SK-N-MC (cell line): Measurements from ENCODE around the gene EHBP1.

Experiments used
- DNase-seq: peaks from one replicate; pipeline ENCODE4 v3.0.0-alpha.2; 2011; ENCODE audit warnings: low read depth, low spot score
- H3K27ac ChIP-seq: fragments of 200-600 bp; sonication (generic); 2 replicates; pipeline ENCODE4 v1.5.1; 2016; ENCODE audit warnings: mixed run types
- H3K36me3 ChIP-seq: fragments of 200-600 bp; sonication (generic); 2 replicates; pipeline ENCODE4 v1.6.1; 2017; ENCODE audit warnings: antibody characterized with exemption, low read length, mixed read lengths; ENCODE audit not compliant: insufficient read depth
- H3K4me3 ChIP-seq: fragments of 200-600 bp; sonication (generic); 2 replicates; pipeline ENCODE4 v1.5.1; 2016
- H3K9ac ChIP-seq: fragments of 200-600 bp; sonication (generic); 2 replicates; pipeline ENCODE4 v1.8.0; 2017; ENCODE audit warnings: mixed run types, mixed read lengths; ENCODE audit not compliant: insufficient read length
- H3K9me3 ChIP-seq: fragments of 200-600 bp; sonication (generic); 2 replicates; pipeline ENCODE4 v1.6.1; 2017; ENCODE audit warnings: low read depth, mild to moderate bottlenecking, antibody characterized with exemption, low read length, moderate library complexity, mixed read lengths
- EZH2 ChIP-seq: fragments of 200-600 bp; sonication (generic); IDR thresholded peaks from one replicate; pipeline ENCODE4 v1.6.1; 2017; ENCODE audit warnings: antibody characterized with exemption
- FOXP2 ChIP-seq: optimal IDR thresholded peaks from 2 replicates; pipeline ENCODE3; 2011; ENCODE audit warnings: mild to moderate bottlenecking, moderate library complexity; ENCODE audit not compliant: insufficient read depth; ENCODE audit errors: extremely low read length, control extremely low read depth
- POLR2AphosphoS5 ChIP-seq: IDR thresholded peaks from 2 replicates; pipeline ENCODE4 v1.6.1; 2012; ENCODE audit warnings: mild to moderate bottlenecking, low read depth, low read length, borderline replicate concordance

EHBP1 gene

DNA sequence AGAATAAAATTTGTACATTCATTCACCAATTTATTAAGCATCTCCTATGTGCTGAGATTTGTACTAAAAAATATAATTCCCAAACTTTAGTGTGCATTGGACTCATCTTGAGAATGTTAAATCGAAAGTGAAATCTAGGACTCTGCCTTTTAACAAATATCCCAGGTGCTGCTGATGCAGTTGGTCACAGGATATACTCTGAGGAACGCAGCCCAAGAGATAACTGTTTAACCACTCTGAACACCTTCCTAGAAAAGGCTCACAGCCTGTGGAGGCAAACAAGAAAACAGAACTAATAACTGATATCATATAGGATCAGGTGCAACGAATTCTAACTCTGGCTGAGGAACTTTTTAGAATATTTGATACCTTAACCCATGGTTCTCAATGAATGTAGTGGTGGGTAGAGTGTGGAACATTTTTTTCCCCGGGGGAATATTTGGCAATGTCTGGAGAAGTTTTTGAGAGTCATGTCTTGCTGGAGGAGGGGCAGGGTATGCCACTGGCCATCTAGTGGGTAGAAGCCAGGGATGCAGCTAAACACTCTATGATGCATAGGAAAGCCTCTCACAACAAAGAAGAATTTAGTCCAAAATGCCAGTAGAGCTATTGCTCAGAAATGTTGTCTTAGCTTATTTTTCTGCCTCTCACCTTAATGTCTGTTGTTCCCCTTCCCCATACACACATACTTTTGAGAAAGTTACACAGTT, 96.5 kb downstream of the EHBP1 start:
- H3K4me3 ChIP-seq, result no peak overlapping the region
- peaks cover 4% of the 10 kb centered on the region; the same call in 1 of the 2 replicates for H3K36me3 ChIP-seq
- DNase-seq, result no peak
- no peak for TF ChIP-seq FOXP2
- no peak for TF ChIP-seq POLR2AphosphoS5
- no peak for TF ChIP-seq EZH2
- no peak overlapping the region for H3K27ac ChIP-seq
- no peak overlapping the region for H3K9ac ChIP-seq
- H3K9me3 ChIP-seq, result no peaks in the 10 kb centered on the region

DNA sequence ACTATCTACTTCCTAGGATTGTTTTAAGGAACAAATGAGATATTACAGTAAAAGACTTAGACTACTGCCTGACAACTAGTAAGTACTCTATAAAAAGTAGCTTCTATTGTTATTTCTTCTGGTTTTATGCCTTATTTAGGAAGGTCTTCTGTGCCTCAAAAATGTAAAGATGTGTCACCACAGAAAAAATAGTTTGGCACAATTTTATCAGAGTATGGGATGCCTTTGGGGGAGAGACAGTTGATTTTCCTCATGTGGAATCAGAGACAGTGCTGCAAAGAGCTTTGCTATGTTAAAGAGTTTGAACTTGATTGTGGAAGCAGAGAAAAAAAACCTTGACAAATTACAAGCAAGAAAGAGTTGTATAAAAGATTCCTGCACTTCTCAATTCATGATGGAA, 98.4 kb downstream of the EHBP1 start:
- TF ChIP-seq FOXP2, result no peak
- TF ChIP-seq EZH2, result no peak
- no peak for TF ChIP-seq POLR2AphosphoS5
- Histone ChIP-seq H3K9ac (no peak overlapping the region), H3K4me3 (no peak overlapping the region), H3K36me3 (peaks cover 5% of the 10 kb centered on the region; the same call in 1 of the 2 replicates), H3K27ac (no peak overlapping the region), H3K9me3 (no peaks in the 10 kb centered on the region)
- DNase-seq, result no peak

- Histone ChIP-seq H3K9ac (no peak overlapping the region), H3K4me3 (no peak overlapping the region), H3K36me3 (peaks cover 5% of the 10 kb centered on the region; the same call in 1 of the 2 replicates), H3K27ac (no peak overlapping the region), H3K9me3 (no peaks in the 10 kb centered on the region)
- TF ChIP-seq EZH2 (no peak), FOXP2 (no peak), POLR2AphosphoS5 (no peak)
- no peak for DNase-seq
These were observed 100.7 kb downstream of the EHBP1 start for GRCh38 chr2:62806231-62806630.

DNA sequence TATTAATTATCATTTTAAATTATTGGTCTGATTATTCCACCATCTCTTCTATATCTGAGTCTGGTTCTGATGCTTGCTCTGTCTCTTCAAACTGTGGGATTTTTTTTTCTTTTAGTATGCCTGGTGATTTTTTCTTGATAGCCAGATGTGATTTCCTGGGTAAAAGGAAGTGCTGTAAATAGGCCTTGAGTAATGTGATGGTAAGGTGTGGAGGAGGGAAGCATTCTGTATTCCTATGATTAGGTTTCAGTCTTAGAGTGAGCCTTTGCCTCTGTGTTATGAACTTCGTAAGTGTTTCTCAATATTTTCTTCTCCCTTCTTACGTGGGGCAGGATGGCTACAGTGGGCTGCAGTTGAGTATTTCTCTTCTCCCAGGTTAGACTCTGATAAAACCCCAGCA, 103.0 kb downstream of the EHBP1 start:
- H3K36me3 ChIP-seq, result peaks cover 5% of the 10 kb centered on the region; the same call in 1 of the 2 replicates
- no peak for TF ChIP-seq POLR2AphosphoS5
- DNase-seq, result no peak
- no peak overlapping the region for H3K27ac ChIP-seq
- H3K9ac ChIP-seq, result no peak overlapping the region
- no peaks in the 10 kb centered on the region for H3K9me3 ChIP-seq
- no peak overlapping the region for H3K4me3 ChIP-seq

DNA sequence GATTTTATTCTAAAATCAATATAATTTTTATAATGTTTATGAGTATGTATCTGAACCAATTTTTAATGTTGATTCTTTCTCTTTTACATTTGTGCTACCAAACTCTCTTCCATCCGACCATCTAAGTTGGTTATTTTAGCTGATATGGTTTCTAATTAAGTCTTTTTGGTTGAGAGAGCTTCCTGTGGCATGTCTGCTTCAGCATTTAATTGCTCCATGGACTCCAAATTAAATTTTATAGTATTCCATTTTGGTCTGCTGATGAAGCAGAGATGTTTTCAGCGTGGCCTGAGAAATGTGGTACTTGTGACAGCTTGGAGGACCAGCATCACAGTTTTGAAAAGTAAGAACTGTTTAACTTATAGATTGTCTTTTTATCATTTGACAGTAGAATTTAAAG, 105.6 kb downstream of the EHBP1 start:
- Histone ChIP-seq H3K27ac (no peak overlapping the region), H3K9ac (no peak overlapping the region), H3K4me3 (no peak overlapping the region), H3K36me3 (peaks cover 5% of the 10 kb centered on the region; the same call in 1 of the 2 replicates), H3K9me3 (no peaks in the 10 kb centered on the region)
- no peak for DNase-seq
- no peak for TF ChIP-seq FOXP2

DNA sequence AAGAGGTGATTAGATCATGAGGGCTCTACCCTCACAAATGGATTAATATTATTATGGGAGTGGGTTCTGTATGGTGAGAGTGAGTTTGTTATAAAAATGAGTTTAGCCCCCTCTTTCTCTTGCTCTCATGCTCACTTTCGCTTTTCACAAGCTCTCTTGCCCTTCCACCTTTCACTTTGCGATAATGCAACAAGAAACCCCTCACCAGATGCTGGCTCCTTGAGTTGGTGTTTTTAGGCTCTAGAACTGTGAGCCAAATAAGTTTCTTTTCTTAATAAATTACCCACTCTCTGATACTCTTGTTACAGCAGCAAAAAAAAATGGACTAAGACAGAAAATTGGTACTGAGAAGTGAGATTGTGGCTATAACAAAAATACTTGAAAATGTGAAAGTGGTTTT, 106.5 kb downstream of the EHBP1 start:
- DNase-seq, result no peak
- H3K27ac ChIP-seq, result no peak overlapping the region
- H3K9me3 ChIP-seq, result no peaks in the 10 kb centered on the region
- no peak for TF ChIP-seq FOXP2
- no peak for TF ChIP-seq POLR2AphosphoS5
- TF ChIP-seq EZH2, result no peak
- no peak overlapping the region for H3K4me3 ChIP-seq
- H3K36me3 ChIP-seq, result peaks cover under 1% of the 10 kb centered on the region; the same call in 1 of the 2 replicates
- H3K9ac ChIP-seq, result no peak overlapping the region

DNA sequence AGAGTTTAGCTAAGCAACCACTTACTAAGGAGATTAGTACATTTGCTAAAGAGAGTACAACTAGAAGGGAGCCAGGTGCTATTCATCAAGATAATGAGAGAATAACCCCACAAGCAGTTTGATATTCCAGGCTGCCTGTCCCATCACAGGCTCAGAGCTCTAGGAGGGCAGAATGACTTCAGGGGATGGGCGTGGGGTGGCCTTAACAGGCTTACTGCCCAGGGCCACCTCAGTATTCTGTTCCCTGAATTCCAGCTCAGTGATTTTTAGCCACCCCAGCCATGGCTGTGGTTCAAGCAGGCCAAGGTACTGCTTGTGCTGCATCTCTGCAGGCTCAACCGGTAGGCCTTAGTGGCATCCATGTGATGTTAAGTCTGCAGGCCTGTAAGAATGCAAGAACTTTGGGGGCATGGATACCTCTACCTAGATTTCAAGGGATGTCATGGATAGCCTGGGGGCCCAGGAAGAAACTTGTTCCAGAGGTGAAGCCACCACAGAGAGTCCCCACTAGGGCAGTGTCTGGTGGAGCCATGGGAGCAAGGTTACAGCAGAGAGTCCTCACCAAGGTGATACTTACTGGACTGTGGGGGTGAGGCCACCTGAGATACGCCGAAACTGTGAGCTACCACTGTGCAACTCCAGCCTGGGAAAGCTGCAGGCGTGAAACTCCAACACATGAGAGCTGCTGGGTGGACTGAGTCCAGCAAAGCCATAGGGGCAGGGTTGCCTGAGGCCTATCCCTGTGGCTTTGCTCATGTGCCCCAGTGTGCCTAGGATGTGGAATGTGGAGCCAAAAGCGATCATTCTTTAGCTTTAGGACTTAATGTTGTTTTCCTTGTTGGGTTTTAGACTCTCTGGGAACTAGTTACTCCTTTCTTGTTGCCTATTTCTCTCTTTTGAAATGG, 107.7 kb downstream of the EHBP1 start:
- no peaks in the 10 kb centered on the region for H3K9me3 ChIP-seq
- no peaks in the 10 kb centered on the region for H3K36me3 ChIP-seq
- no peak for TF ChIP-seq POLR2AphosphoS5
- TF ChIP-seq FOXP2, result no peak
- TF ChIP-seq EZH2, result no peak
- no peak overlapping the region for H3K4me3 ChIP-seq
- DNase-seq, result no peak
- no peak overlapping the region for H3K27ac ChIP-seq
- H3K9ac ChIP-seq, result no peak overlapping the region

GRCh38 chr2:62814123-62814522, 108.6 kb downstream of the EHBP1 start:
- no peak overlapping the region for H3K4me3 ChIP-seq
- H3K9ac ChIP-seq, result no peak overlapping the region
- no peak overlapping the region for H3K27ac ChIP-seq
- TF ChIP-seq POLR2AphosphoS5 (no peak), FOXP2 (no peak), EZH2 (no peak)
- no peak for DNase-seq
- no peaks in the 10 kb centered on the region for H3K9me3 ChIP-seq
- no peaks in the 10 kb centered on the region for H3K36me3 ChIP-seq
